Head of caudate nucleus (tissue), 42 donors: ENCODE measurements around the gene HBQ1.
"Not testable (repeated sequence)": the region's sequence is repeated elsewhere in the genome, so short reads cannot be mapped to it uniquely, and the experiment has no call there.

Experiments
- DNase-seq, 42 donors: peaks; one replicate each; pipeline versions ENCODE4 v3.0.0 to v3.0.0-alpha.2; 2020 to 2021; ENCODE audit warnings: mixed read lengths in 7 of 42
- intact Hi-C: fragments of 100-400 bp; cut with DNase I; formaldehyde crosslinking; loops from one replicate; pipeline ENCODE4 v1.15.0; 2022

The HBQ1 gene

GRCh38 chr16:173211-173854 is 6.9 kb upstream of the HBQ1 start:
- intact Hi-C loops, result not testable (repeated sequence)

GRCh38 chr16:173928-174769 is 6.1 kb upstream of the HBQ1 start:
- DNase-seq, intact Hi-C loops: not testable (repeated sequence)

More at GRCh38 chr16:173211-173854, 6.9 kb upstream of the HBQ1 start:
- not testable (repeated sequence) for DNase-seq

- peak in 1 of 42 donors; percentile 43 for DNase-seq
- intact Hi-C loops, result no loop called here
Observed at GRCh38 chr16:175011-175949, 5.0 kb upstream of the HBQ1 start.

- intact Hi-C loops, DNase-seq: not testable (repeated sequence)
Observed at GRCh38 chr16:176006-176405, 4.3 kb upstream of the HBQ1 start.

GRCh38 chr16:176477-177382 is 3.5 kb upstream of the HBQ1 start, which contains the start of gene HBA1:
TSS of gene HBA1 (plus strand) at chr16:176680. CDS start at chr16:176717, 37 bp downstream.
- DNase-seq, intact Hi-C loops: not testable (repeated sequence)

GRCh38 chr16:177394-177822 is 2.9 kb upstream of the HBQ1 start:
- intact Hi-C loops, result no loop called here
- no peak for DNase-seq

GRCh38 chr16:177981-178667 is 2.1 kb upstream of the HBQ1 start:
- no peak for DNase-seq

GRCh38 chr16:178668-179015 is 1.6 kb upstream of the HBQ1 start:
- no peak for DNase-seq
- intact Hi-C loops, result no loop called here

More at GRCh38 chr16:177981-178667, 2.1 kb upstream of the HBQ1 start:
- intact Hi-C loops, result no loop called here

GRCh38 chr16:179211-180092 is 807 bp upstream of the HBQ1 start:
- intact Hi-C loops, result loop anchor here (2.0 kb wide), 1 partner anchor 73 kb away; no protein-coding TSS in a partner anchor
- DNase-seq, result no peak

GRCh38 chr16:180681-181564 is 664 bp downstream of the HBQ1 start:
- intact Hi-C loops, result loop anchor here (2.0 kb wide), 1 partner anchor 74 kb away; no protein-coding TSS in a partner anchor
- peak in 28 of 42 donors; percentile 8 to 88 (median 69) for DNase-seq

GRCh38 chr16:181565-182021 is 1.3 kb downstream of the HBQ1 start:
- DNase-seq, result peak in 24 of 42 donors; percentile 48 to 88 (median 75)
- intact Hi-C loops, result loop anchor here (2.0 kb wide), 1 partner anchor 75 kb away; no protein-coding TSS in a partner anchor

GRCh38 chr16:183005-183404 is 2.7 kb downstream of the HBQ1 start:
- intact Hi-C loops, result no loop called here
- DNase-seq, result no peak

GRCh38 chr16:185213-185612 is 5.0 kb downstream of the HBQ1 start:
- DNase-seq, result no peak
- intact Hi-C loops, result no loop called here

- peak in 8 of 42 donors; percentile 9 to 54 (median 30) for DNase-seq
- intact Hi-C loops, result no loop called here
Observed at GRCh38 chr16:185691-186090, 5.4 kb downstream of the HBQ1 start.

GRCh38 chr16:187330-187729 is 7.1 kb downstream of the HBQ1 start:
- DNase-seq, result no peak
- intact Hi-C loops, result no loop called here
